Esophagus mucosa (tissue), 1 donor: ENCODE results near the gene CALCOCO2. TPM values are rescaled to one million over a fixed set of nuclear protein-coding genes. Genes with fewer than 3 reads are reported as not detected.
A peak's percentile ranks its signal among the peaks of the same experiment; 100 is the strongest.

Experiments used
- ATAC-seq: fragments of 200-7000 bp; cut with Tn5 transposase; one replicate; pipeline ENCODE4 v1.9.1; 2020
- total RNA-seq: library from RNA; stranded (reverse); gene quantifications from one replicate; pipeline ENCODE4 v1.2.4, GENCODE V29; 2023
- donor health status: DM: yes; HTN: yes; CAD: no.

Gene CALCOCO2
- total RNA-seq, 1 donor from 2014 or later: 100 TPM

GRCh38 chr17:48873696-48874443, 43.0 kb downstream of the CALCOCO2 start:
- no peak for ATAC-seq

GRCh38 chr17:48878920-48879898, 48.4 kb downstream of the CALCOCO2 start:
- ATAC-seq: peak; percentile 85

- no peak for ATAC-seq
Observed at GRCh38 chr17:48882272-48882671, 51.4 kb downstream of the CALCOCO2 start.

- ATAC-seq: no peak
Observed at GRCh38 chr17:48883171-48883570, 52.3 kb downstream of the CALCOCO2 start.

- ATAC-seq: no peak
Observed at GRCh38 chr17:48890086-48890485, 59.3 kb downstream of the CALCOCO2 start.

GRCh38 chr17:48892940-48893645, 62.3 kb downstream of the CALCOCO2 start:
- ATAC-seq: no peak

- no peak for ATAC-seq
Observed at GRCh38 chr17:48893646-48894508, 63.0 kb downstream of the CALCOCO2 start.

- ATAC-seq: no peak
Observed at GRCh38 chr17:48894886-48895285, 64.1 kb downstream of the CALCOCO2 start.

- peak; percentile 55 for ATAC-seq
Observed at GRCh38 chr17:48901241-48901640, 70.4 kb downstream of the CALCOCO2 start.

- ATAC-seq: no peak
Observed at GRCh38 chr17:48903401-48903800, 72.6 kb downstream of the CALCOCO2 start.

GRCh38 chr17:48904428-48904827, 73.6 kb downstream of the CALCOCO2 start:
- ATAC-seq: no peak

- ATAC-seq: no peak
Observed at GRCh38 chr17:48905987-48906515, 75.2 kb downstream of the CALCOCO2 start.

GRCh38 chr17:48907713-48908046, 76.8 kb downstream of the CALCOCO2 start:
- ATAC-seq: no peak

- ATAC-seq: peak; percentile 97
Observed at GRCh38 chr17:48908047-48908843, 77.4 kb downstream of the CALCOCO2 start, which contains the start of gene UBE2Z. UBE2Z (plus strand) TSS chr17:48908407; CDS start chr17:48908504, 97 bp downstream.

- peak; percentile 55 for ATAC-seq
Observed at GRCh38 chr17:48908853-48909394, 78.1 kb downstream of the CALCOCO2 start.

- ATAC-seq: no peak
Observed at GRCh38 chr17:48909783-48910182, 78.9 kb downstream of the CALCOCO2 start.

GRCh38 chr17:48910370-48910769, 79.5 kb downstream of the CALCOCO2 start:
- no peak for ATAC-seq

GRCh38 chr17:48912476-48912875, 81.6 kb downstream of the CALCOCO2 start:
- ATAC-seq: no peak
